CD14-positive monocyte (primary cell): ENCODE measurements around the gene PHF12. TPM values are rescaled to one million over a fixed set of nuclear protein-coding genes. Genes with fewer than 3 reads are reported as not detected.

ENCODE experiments used
- DNase-seq, 3 donors: peaks; one replicate each; pipeline ENCODE4 v3.0.0-alpha.2; 2011 to 2022
- H2AFZ ChIP-seq: 2 replicates; pipeline ENCODE4 v1.6.0; 2012; ENCODE audit warnings: mild to moderate bottlenecking, low read depth, low read length, inconsistent platforms; ENCODE audit not compliant: insufficient read depth, poor library complexity, severe bottlenecking
- H3K27ac ChIP-seq, 2 donors: 1 replicate in 1 of 2; 2 replicates in 1 of 2; pipeline ENCODE4 v1.5.1; 2012 to 2013; ENCODE audit warnings: low read length in 2 of 2, control low read depth in 1 of 2, inconsistent platforms in 1 of 2, low read depth in 1 of 2, mild to moderate bottlenecking in 1 of 2
- H3K27me3 ChIP-seq, 2 donors: one replicate each; pipeline versions ENCODE4 v1.6.0 to v1.6.1; 2011 to 2013; ENCODE audit warnings: low read length in 2 of 2; ENCODE audit not compliant: control insufficient read depth in 2 of 2, insufficient read depth in 2 of 2
- H3K36me3 ChIP-seq, 2 donors: replicated peaks in 1 of 2; 1 replicate in 1 of 2; 2 replicates in 1 of 2; pipeline versions ENCODE4 v1.5.1 to v1.6.1; 2012 to 2013; ENCODE audit warnings: low read length in 2 of 2, control low read depth in 1 of 2, inconsistent platforms in 1 of 2, mild to moderate bottlenecking in 1 of 2; ENCODE audit not compliant: insufficient read depth in 2 of 2, control insufficient read depth in 1 of 2
- H3K4me1 ChIP-seq, 2 donors: 1 replicate in 1 of 2; 2 replicates in 1 of 2; pipeline versions ENCODE4 v1.5.1 to v1.6.1; 2012 to 2013; ENCODE audit warnings: low read length in 2 of 2, control low read depth in 1 of 2, inconsistent platforms in 1 of 2, mild to moderate bottlenecking in 1 of 2, moderate library complexity in 1 of 2; ENCODE audit not compliant: insufficient read depth in 2 of 2, control insufficient read depth in 1 of 2
- H3K4me2 ChIP-seq: replicated peaks from 2 replicates; pipeline ENCODE3; 2012; ENCODE audit warnings: low read length, moderate library complexity, mild to moderate bottlenecking; ENCODE audit not compliant: poor library complexity, severe bottlenecking; ENCODE audit errors: extremely low read depth
- H3K4me3 ChIP-seq, 3 experiments: fragments of 200-600 bp in 1 of 3; sonication (generic) in 1 of 3; replicated peaks in 1 of 3; 1 replicate in 2 of 3; 2 replicates in 1 of 3; pipeline ENCODE4 v1.5.1; 2011 to 2013; ENCODE audit warnings: low read length in 3 of 3, mild to moderate bottlenecking in 3 of 3, control low read depth in 2 of 3, low read depth in 2 of 3, inconsistent platforms in 1 of 3, moderate library complexity in 1 of 3
- H3K79me2 ChIP-seq: 2 replicates; pipeline ENCODE4 v1.6.0; 2012; ENCODE audit warnings: mild to moderate bottlenecking, control low read depth, inconsistent platforms, low read length, moderate library complexity; ENCODE audit not compliant: insufficient read depth
- H3K9ac ChIP-seq: 2 replicates; pipeline ENCODE4 v1.6.0; 2017; ENCODE audit warnings: low read length, mild to moderate bottlenecking; ENCODE audit not compliant: insufficient read depth, poor library complexity, severe bottlenecking
- H3K9me3 ChIP-seq, 2 donors: replicated peaks in 1 of 2; 1 replicate in 1 of 2; 2 replicates in 1 of 2; pipeline versions ENCODE4 v1.5.1 to v1.6.1; 2012 to 2013; ENCODE audit warnings: low read length in 2 of 2, control low read depth in 1 of 2; ENCODE audit not compliant: control insufficient read depth in 1 of 2, insufficient read depth in 1 of 2
- H4K20me1 ChIP-seq: 2 replicates; pipeline ENCODE4 v1.6.0; 2012; ENCODE audit warnings: mild to moderate bottlenecking, low read length, control low read depth, moderate library complexity; ENCODE audit not compliant: insufficient read depth
- H3K27ac Mint-ChIP-seq, 7 donors: one replicate each; pipeline ENCODE4 v1.8.0; 2020; ENCODE audit warnings: mild to moderate bottlenecking in 7 of 7, mixed read lengths in 7 of 7, moderate library complexity in 6 of 7, inconsistent platforms in 2 of 7
- H3K27me3 Mint-ChIP-seq, 3 donors: one replicate each; pipeline ENCODE4 v1.8.0; 2021 to 2022; ENCODE audit warnings: low read depth in 3 of 3, mild to moderate bottlenecking in 3 of 3, mixed read lengths in 3 of 3, moderate library complexity in 3 of 3, inconsistent platforms in 1 of 3
- H3K36me3 Mint-ChIP-seq, 2 donors: one replicate each; pipeline ENCODE4 v1.8.0; 2020; ENCODE audit warnings: mixed read lengths in 2 of 2, inconsistent platforms in 1 of 2, mild to moderate bottlenecking in 1 of 2
- H3K4me1 Mint-ChIP-seq: one replicate; pipeline ENCODE4 v1.8.0; 2020; ENCODE audit warnings: mild to moderate bottlenecking, mixed read lengths
- H3K4me3 Mint-ChIP-seq, 2 donors: one replicate each; pipeline ENCODE4 v1.8.0; 2020; ENCODE audit warnings: mild to moderate bottlenecking in 2 of 2, mixed read lengths in 2 of 2, moderate library complexity in 1 of 2
- H3K9me3 Mint-ChIP-seq, 7 donors: one replicate each; pipeline ENCODE4 v1.8.0; 2020 to 2022; ENCODE audit warnings: mixed read lengths in 7 of 7, mild to moderate bottlenecking in 6 of 7, moderate library complexity in 6 of 7, inconsistent platforms in 2 of 7
- WGBS: methylation state at CpG from one replicate; pipeline ENCODE4 v1.1.5; 2013; ENCODE audit warnings: missing lambda C conversion rate; ENCODE audit not compliant: insufficient coverage; 5-methylcytosine and 5-hydroxymethylcytosine counted together
- intact Hi-C, 2 donors: fragments of 100-400 bp; cut with micrococcal nuclease; formaldehyde crosslinking; loops; one replicate each; pipeline versions ENCODE4 v1.15.0 to v1.15.1; 2023
- polyA plus RNA-seq, 3 donors: library from polyadenylated mRNA; depleted of rRNA in 1 of 3; unstranded in 2 of 3; stranded (reverse) in 1 of 3; fragments of 300-500 nt in 2 of 3; fragments of >200 nt in 1 of 3; fragmentation: Illumina TruSeq in 2 of 3; gene quantifications; 1 replicate in 2 of 3; 2 replicates in 1 of 3; pipeline ENCODE4 v1.2.3, GENCODE V29; 2012 to 2021
- TF ChIP-seq, protein P1 (sequence below): fragments of 200-600 bp; IDR thresholded peaks from one replicate; pipeline ENCODE4 v1.8.0; 2022; ENCODE audit warnings: antibody characterized with exemption, mild to moderate bottlenecking

Gene PHF12
- polyA plus RNA-seq, 3 donors, result 1.4 to 62.5 (median 2.5) TPM

- intact Hi-C loops, result loop anchor here in 1 of 2 donors (10.0 kb wide), 1 partner anchor 208 kb away; no protein-coding TSS in a partner anchor
- Histone ChIP-seq H3K79me2 (peaks cover 4% of the 10 kb centered on the region), H4K20me1 (peaks cover 54% of the 10 kb centered on the region), H2AFZ (no peak overlapping the region), H3K9me3 (no peaks in the 10 kb centered on the region), H3K4me2 (no peak overlapping the region), H3K4me3 (no peak overlapping the region), H3K36me3 (peaks cover 62 to 64% of the 10 kb centered on the region in 2 donors), H3K9ac (no peak overlapping the region), H3K27ac (peak overlapping the region in 1 of 2 donors; percentile 10), H3K4me1 (peaks cover 9 to 16% of the 10 kb centered on the region in 2 donors), H3K27me3 (no peaks in the 10 kb centered on the region)
- peaks cover 0 to 2% (median 0%) of the 10 kb centered on the region in 7 donors for H3K9me3 Mint-ChIP-seq
- no peak for DNase-seq
- H3K27ac Mint-ChIP-seq, result peak overlapping the region in 6 of 7 donors; percentile 1 to 72 (median 38)
- peaks cover 14% of the 10 kb centered on the region for H3K4me1 Mint-ChIP-seq
- no peak overlapping the region for H3K4me3 Mint-ChIP-seq
- 67% methylated on average over 3 of the region's 7 CpGs for WGBS
- peaks cover 57 to 58% of the 10 kb centered on the region in 2 donors for H3K36me3 Mint-ChIP-seq
- TF ChIP-seq, protein P1, sequence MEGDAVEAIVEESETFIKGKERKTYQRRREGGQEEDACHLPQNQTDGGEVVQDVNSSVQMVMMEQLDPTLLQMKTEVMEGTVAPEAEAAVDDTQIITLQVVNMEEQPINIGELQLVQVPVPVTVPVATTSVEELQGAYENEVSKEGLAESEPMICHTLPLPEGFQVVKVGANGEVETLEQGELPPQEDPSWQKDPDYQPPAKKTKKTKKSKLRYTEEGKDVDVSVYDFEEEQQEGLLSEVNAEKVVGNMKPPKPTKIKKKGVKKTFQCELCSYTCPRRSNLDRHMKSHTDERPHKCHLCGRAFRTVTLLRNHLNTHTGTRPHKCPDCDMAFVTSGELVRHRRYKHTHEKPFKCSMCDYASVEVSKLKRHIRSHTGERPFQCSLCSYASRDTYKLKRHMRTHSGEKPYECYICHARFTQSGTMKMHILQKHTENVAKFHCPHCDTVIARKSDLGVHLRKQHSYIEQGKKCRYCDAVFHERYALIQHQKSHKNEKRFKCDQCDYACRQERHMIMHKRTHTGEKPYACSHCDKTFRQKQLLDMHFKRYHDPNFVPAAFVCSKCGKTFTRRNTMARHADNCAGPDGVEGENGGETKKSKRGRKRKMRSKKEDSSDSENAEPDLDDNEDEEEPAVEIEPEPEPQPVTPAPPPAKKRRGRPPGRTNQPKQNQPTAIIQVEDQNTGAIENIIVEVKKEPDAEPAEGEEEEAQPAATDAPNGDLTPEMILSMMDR, result no peak
- peaks cover under 1 to 3% (median 2%) of the 10 kb centered on the region in 3 donors for H3K27me3 Mint-ChIP-seq
These were observed 44.4 kb downstream of the PHF12 start for GRCh38 chr17:28906706-28907438.

DNA sequence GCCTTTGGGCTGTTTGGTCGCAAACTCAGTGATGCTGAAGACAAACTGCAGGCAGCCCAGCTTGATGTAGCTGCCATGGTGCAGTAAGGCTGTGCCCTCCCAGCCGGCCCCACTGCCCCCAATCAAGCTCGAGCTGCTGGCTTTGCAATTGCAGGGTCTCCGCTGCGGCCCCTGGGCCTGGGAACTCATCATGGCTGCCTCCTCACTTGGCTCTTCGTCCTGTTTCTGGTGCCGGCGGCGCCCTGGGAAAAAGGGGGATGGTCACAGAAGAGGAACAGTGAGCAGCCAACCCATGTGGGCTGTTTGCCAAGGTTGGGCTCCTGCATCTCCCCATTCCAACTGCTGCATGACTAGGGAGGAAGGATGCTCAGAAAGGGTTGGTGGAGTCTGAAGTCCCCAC is 45.0 kb downstream of the PHF12 start:
- peaks cover 48% of the 10 kb centered on the region for H4K20me1 ChIP-seq
- Mint-ChIP-seq H3K36me3 (peaks cover 51 to 52% of the 10 kb centered on the region in 2 donors), H3K27me3 (peaks cover 1 to 7% (median 2%) of the 10 kb centered on the region in 3 donors), H3K4me3 (no peak overlapping the region), H3K27ac (peak overlapping the region in 3 of 7 donors; percentile 20 to 72 (median 38)), H3K4me1 (peaks cover 20% of the 10 kb centered on the region), H3K9me3 (peaks cover 0 to 2% (median 0%) of the 10 kb centered on the region in 7 donors)
- WGBS, result 84% methylated on average over 6 of the region's 9 CpGs
- no peak for DNase-seq
- no peak overlapping the region for H3K9ac ChIP-seq
- peaks cover 56 to 58% of the 10 kb centered on the region in 2 donors for H3K36me3 ChIP-seq
- H3K9me3 ChIP-seq, result no peaks in the 10 kb centered on the region
- TF ChIP-seq, protein P1, result no peak
- H3K4me1 ChIP-seq, result peaks cover 15 to 22% of the 10 kb centered on the region in 2 donors
- H3K79me2 ChIP-seq, result peaks cover 4% of the 10 kb centered on the region
- H3K4me3 ChIP-seq, result no peak overlapping the region
- no peak overlapping the region for H3K4me2 ChIP-seq
- intact Hi-C loops, result loop anchor here in 1 of 2 donors (10.0 kb wide), 1 partner anchor 209 kb away; no protein-coding TSS in a partner anchor
- no peaks in the 10 kb centered on the region for H3K27me3 ChIP-seq
- no peak overlapping the region for H2AFZ ChIP-seq
- H3K27ac ChIP-seq, result no peak overlapping the region
